Cardiac fibroblast (primary cell): ENCODE data around the gene UBE2E2.
A peak's percentile ranks its signal among the peaks of the same experiment; 100 is the strongest.

Experiments
- DNase-seq, 2 donors: peaks; one replicate each; pipeline versions ENCODE4 v3.0.0 to v3.0.0-alpha.2; 2010; ENCODE audit warnings: low read depth in 2 of 2
- H3K4me3 ChIP-seq, 2 donors: replicated peaks in 1 of 2; 1 replicate in 1 of 2; 2 replicates in 1 of 2; pipeline ENCODE4 v1.5.1; 2011; ENCODE audit warnings: low read depth in 2 of 2, low read length in 2 of 2, mild to moderate bottlenecking in 2 of 2, moderate library complexity in 1 of 2
- TF ChIP-seq, protein P1 (sequence below): IDR thresholded peaks from one replicate; pipeline ENCODE4 v1.5.1; 2011; ENCODE audit warnings: low read depth, mild to moderate bottlenecking, low read length, inconsistent platforms

The UBE2E2 gene

DNA sequence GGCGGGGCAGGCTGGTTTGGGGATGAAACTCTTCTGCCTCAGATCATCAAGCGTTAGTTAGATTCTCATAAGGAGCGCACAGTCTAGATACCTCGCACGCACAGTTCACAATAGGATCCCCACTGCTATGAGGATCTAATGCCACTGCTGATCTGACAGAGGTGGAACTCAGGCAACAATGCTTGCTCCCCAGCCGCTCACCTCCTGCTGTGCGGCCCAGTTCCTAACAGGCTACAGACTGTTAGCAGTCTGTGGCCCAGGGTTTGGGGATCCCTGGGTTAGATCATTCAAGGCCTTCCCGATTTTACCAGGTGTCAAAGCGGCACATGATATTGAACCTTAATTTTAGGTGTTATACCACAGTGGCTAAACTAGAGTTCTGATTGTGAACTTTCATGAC lies 232.8 kb downstream of the UBE2E2 start:
- no peak for DNase-seq
- H3K4me3 ChIP-seq = no peak overlapping the region
- TF ChIP-seq, protein P1, sequence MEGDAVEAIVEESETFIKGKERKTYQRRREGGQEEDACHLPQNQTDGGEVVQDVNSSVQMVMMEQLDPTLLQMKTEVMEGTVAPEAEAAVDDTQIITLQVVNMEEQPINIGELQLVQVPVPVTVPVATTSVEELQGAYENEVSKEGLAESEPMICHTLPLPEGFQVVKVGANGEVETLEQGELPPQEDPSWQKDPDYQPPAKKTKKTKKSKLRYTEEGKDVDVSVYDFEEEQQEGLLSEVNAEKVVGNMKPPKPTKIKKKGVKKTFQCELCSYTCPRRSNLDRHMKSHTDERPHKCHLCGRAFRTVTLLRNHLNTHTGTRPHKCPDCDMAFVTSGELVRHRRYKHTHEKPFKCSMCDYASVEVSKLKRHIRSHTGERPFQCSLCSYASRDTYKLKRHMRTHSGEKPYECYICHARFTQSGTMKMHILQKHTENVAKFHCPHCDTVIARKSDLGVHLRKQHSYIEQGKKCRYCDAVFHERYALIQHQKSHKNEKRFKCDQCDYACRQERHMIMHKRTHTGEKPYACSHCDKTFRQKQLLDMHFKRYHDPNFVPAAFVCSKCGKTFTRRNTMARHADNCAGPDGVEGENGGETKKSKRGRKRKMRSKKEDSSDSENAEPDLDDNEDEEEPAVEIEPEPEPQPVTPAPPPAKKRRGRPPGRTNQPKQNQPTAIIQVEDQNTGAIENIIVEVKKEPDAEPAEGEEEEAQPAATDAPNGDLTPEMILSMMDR = no peak

DNA sequence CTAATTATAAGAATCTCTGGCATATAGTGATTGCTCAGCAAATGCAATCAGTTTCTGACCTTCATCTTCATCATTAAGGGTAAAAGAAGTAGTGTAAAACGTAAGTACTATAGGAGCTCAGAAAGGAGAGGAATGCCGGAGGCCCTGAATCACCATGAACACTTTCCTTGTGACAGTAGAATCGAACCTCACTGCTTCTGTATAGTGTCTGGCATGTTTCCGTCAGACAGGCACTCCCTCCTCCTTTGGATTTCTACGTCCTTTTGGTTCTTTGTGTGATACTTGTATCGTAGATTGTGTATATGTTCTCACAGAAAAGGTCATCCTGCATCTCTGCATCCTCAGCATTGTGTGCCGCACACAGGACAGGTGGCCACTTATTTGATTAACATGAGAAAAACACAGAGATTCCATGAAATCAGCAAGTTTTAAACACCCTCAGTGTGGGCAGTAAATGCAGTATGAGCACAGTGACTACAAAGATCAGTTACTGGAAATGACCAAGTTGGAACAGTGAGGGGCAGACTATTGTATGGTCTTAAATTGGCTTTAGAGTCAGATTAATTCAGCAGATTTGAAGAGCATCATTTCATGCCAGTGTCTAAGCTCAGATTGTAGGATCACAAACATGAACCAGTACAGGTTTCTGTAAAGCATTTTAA lies 234.5 kb downstream of the UBE2E2 start:
- H3K4me3 ChIP-seq = no peak overlapping the region
- DNase-seq = no peak
- TF ChIP-seq, protein P1 = no peak

DNA sequence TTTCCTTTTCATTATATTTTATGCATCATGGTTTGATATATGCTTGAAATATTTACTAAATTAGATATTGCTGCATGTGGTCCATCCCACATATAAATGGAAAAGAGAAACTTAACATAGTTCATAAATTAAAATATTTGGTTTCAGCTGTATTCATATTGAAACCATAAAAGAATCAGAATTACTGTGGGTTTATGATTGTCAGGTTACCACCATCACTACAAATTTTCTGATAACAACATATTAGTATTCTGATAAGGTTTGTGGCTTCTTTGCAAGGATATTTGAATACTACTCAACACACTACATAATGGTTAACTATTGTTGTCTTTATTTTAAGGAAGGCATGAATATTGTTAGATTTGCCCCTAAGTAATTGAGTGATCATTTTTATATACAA lies 235.5 kb downstream of the UBE2E2 start:
- TF ChIP-seq, protein P1 = no peak
- DNase-seq = no peak
- no peak overlapping the region for H3K4me3 ChIP-seq

DNA sequence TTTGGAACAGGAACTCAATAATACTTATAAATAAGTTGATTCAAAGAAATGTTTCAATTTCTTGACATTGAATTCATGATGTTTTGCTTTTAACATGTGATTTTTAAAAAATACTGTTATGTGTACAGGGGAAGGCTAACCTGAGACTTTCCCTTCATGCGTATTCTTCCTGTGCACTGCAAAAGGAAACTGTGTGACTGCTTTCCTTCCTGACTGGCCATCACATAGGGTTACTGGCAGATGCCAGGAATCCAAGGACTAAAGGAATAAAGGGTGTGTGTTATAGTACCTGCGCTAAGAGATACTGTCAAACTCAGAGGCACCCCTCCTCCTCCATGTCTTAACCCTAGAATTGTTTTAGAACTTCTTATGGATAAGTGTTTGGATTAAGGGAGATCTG lies 236.0 kb downstream of the UBE2E2 start:
- no peak overlapping the region for H3K4me3 ChIP-seq
- no peak for DNase-seq
- TF ChIP-seq, protein P1 = no peak

DNA sequence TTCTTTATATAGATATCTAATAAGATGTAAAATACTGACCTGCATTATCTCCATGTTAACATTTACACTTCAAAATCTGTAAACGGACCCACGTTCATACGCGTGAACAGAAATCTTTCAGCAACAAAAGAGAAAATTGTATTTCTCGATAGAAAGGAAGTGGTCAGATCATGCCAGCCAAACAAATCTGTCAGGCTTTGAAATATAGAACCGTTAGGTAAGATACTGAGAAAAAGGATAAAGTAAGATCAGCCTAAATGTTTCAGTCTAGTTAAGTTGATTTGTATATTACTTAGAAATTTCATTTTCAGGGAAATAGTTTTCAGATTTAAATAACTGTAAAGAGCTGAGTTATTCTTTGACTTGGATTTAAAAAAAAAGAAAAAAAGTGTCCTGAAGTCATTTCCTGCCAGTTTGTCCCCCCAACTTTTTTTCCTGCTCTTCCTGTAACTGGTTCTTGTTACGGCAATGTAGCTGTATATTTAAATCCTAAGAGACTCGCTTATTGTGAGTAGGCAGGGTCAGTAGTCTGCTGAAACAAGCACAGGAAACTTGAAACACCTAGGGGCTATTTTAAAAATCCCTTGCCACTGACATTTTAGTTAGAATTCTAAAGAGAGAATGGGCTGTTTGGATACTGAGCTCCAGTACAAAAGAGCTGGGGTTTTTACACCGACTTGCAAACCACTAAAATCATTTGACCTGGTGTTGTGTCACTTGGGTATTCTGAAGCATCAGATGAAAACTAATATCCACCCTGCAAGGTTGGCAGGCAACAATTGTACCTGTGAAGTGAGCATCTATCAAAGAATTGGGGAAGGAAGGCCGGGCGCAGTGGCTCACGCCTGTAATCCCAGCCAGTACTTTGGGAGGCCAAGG lies 237.5 kb downstream of the UBE2E2 start:
- no peak overlapping the region for H3K4me3 ChIP-seq
- no peak for DNase-seq
- TF ChIP-seq, protein P1 = no peak

DNA sequence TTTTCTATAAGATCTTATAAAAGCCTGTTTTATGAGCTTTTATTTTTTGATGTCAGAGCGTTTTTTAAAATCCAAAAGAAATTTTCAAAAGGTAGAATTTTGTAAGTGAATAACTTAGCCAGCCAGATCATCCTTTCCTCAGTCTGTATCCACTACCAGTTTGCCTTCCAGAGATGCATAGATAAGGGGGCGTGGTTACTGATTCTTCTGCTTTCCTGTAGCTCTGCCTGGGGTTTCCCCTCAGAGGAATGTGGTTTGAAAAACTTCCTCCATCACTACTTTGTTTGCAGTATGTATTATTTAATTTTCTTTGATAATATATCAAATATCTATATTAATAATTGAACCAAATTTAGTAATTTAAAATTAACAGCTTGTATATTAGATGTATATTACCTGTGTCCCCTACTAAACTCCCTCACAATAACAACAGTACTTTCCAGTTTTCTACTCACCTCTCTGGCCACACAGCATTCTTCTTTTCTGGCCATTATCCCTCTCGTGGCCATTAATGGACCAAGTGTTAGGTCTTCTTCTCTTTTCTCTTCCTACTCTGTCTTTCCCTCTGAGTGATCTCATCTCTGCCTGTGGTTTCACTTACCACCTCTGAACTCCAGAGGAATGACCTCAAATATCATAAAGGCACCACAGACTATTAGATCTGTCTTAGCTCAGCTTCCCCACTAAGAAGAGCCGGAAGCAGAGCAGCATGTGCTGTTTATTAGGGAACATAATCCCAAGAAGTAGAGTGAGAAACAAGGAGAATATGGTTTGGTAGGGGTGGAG lies 239.7 kb downstream of the UBE2E2 start:
- no peak overlapping the region for H3K4me3 ChIP-seq
- DNase-seq = peak in 1 of 2 donors; percentile 18
- TF ChIP-seq, protein P1 = no peak
